ENCODE data around the gene SRCAP. TPM values are rescaled to one million over a fixed set of nuclear protein-coding genes. Genes with fewer than 3 reads are reported as not detected.

The SRCAP gene
- total and polyA plus RNA-seq, 2 donors from 2014 or later: 1.6 to 71.9 TPM

GRCh38 chr16:30755955-30756780, 57.2 kb downstream of the SRCAP start:
- no peak overlapping the region for H3K4me3 ChIP-seq (ENCODE audit: low read length in 3 of 3)
- peaks cover 0 to 14% (median 12%) of the 10 kb centered on the region in 3 donors for H3K36me3 ChIP-seq (ENCODE audit: control insufficient read depth in 2 of 3, insufficient read depth in 3 of 3, low read length in 3 of 3)
- H3K4me1 ChIP-seq (ENCODE audit: control insufficient read depth in 2 of 3, insufficient read depth in 2 of 3, low read depth in 1 of 3, low read length in 3 of 3): peaks cover 0 to 7% (median 0%) of the 10 kb centered on the region in 3 donors
- no peaks in the 10 kb centered on the region for H3K9me3 ChIP-seq (ENCODE audit: control insufficient read depth in 2 of 3, insufficient read depth in 1 of 3, low read length in 3 of 3)
- TF ChIP-seq, protein P1, sequence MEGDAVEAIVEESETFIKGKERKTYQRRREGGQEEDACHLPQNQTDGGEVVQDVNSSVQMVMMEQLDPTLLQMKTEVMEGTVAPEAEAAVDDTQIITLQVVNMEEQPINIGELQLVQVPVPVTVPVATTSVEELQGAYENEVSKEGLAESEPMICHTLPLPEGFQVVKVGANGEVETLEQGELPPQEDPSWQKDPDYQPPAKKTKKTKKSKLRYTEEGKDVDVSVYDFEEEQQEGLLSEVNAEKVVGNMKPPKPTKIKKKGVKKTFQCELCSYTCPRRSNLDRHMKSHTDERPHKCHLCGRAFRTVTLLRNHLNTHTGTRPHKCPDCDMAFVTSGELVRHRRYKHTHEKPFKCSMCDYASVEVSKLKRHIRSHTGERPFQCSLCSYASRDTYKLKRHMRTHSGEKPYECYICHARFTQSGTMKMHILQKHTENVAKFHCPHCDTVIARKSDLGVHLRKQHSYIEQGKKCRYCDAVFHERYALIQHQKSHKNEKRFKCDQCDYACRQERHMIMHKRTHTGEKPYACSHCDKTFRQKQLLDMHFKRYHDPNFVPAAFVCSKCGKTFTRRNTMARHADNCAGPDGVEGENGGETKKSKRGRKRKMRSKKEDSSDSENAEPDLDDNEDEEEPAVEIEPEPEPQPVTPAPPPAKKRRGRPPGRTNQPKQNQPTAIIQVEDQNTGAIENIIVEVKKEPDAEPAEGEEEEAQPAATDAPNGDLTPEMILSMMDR (IDR thresholded peaks at IDR 0.05; ENCODE audit: borderline replicate concordance, extremely low read depth, insufficient read depth): no peak
- H3K9ac ChIP-seq (ENCODE audit: low read length in 3 of 3): no peak overlapping the region
- DNase-seq (peak in 2 of 5 donors; percentile 23 to 49), FAIRE-seq (no peak)
- intact Hi-C loops (cut with DNase I): no loop called here
- no peaks in the 10 kb centered on the region for H3K27me3 ChIP-seq (ENCODE audit: control insufficient read depth, insufficient read depth, low read length)
- no peak overlapping the region for H3K27ac ChIP-seq (ENCODE audit: low read depth in 2 of 2, low read length in 2 of 2)

- intact Hi-C loops (cut with DNase I): no loop called here
- no peak overlapping the region for H3K4me3 ChIP-seq (ENCODE audit: low read length in 3 of 3)
- H3K9me3 ChIP-seq (ENCODE audit: control insufficient read depth in 2 of 3, insufficient read depth in 1 of 3, low read length in 3 of 3): no peaks in the 10 kb centered on the region
- H3K9ac ChIP-seq (ENCODE audit: low read length in 3 of 3): no peak overlapping the region
- H3K4me1 ChIP-seq (ENCODE audit: control insufficient read depth in 2 of 3, insufficient read depth in 2 of 3, low read depth in 1 of 3, low read length in 3 of 3): peaks cover 0 to 7% (median 0%) of the 10 kb centered on the region in 3 donors
- DNase-seq: no peak
- peaks cover 0 to 14% (median 7%) of the 10 kb centered on the region in 3 donors for H3K36me3 ChIP-seq (ENCODE audit: control insufficient read depth in 2 of 3, insufficient read depth in 3 of 3, low read length in 3 of 3)
- no peak for FAIRE-seq
- H3K27ac ChIP-seq (ENCODE audit: low read depth in 2 of 2, low read length in 2 of 2): no peak overlapping the region
- TF ChIP-seq, protein P1 (IDR thresholded peaks at IDR 0.05; ENCODE audit: borderline replicate concordance, extremely low read depth, insufficient read depth): no peak
- H3K27me3 ChIP-seq (ENCODE audit: control insufficient read depth, insufficient read depth, low read length): no peaks in the 10 kb centered on the region
Observed at GRCh38 chr16:30756781-30757100, 57.8 kb downstream of the SRCAP start.

DNA sequence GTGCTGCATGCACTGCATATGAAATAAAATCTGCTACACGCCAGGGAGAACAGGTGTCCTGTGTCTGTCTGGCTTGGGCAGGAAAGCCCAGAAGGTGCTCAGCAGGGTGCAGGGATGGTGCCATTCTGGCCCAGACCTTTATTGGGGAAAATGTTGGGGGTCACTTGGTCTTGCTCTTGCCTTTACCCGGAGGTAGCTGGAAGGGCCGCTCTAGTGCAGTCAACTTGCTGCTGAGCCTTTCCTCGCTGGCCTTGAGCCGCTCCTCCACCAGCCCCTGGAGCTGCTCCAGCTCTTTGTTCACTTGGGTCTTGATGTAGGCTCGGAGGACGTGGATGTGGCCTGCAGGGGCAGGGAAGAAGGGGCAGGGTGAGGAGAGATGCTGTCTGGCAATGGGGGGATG, 58.3 kb downstream of the SRCAP start:
- TF ChIP-seq, protein P1 (IDR thresholded peaks at IDR 0.05; ENCODE audit: borderline replicate concordance, extremely low read depth, insufficient read depth): no peak
- H3K36me3 ChIP-seq (ENCODE audit: control insufficient read depth in 2 of 3, insufficient read depth in 3 of 3, low read length in 3 of 3): peaks cover 0 to 14% (median 7%) of the 10 kb centered on the region in 3 donors
- no peaks in the 10 kb centered on the region for H3K9me3 ChIP-seq (ENCODE audit: control insufficient read depth in 2 of 3, insufficient read depth in 1 of 3, low read length in 3 of 3)
- H3K4me1 ChIP-seq (ENCODE audit: control insufficient read depth in 2 of 3, insufficient read depth in 2 of 3, low read depth in 1 of 3, low read length in 3 of 3): peaks cover 0 to 7% (median 0%) of the 10 kb centered on the region in 3 donors
- intact Hi-C loops (cut with DNase I): no loop called here
- no peak overlapping the region for H3K9ac ChIP-seq (ENCODE audit: low read length in 3 of 3)
- H3K4me3 ChIP-seq (ENCODE audit: low read length in 3 of 3): no peak overlapping the region
- H3K27ac ChIP-seq (ENCODE audit: low read depth in 2 of 2, low read length in 2 of 2): no peak overlapping the region
- FAIRE-seq: no peak
- no peaks in the 10 kb centered on the region for H3K27me3 ChIP-seq (ENCODE audit: control insufficient read depth, insufficient read depth, low read length)
- peak in 1 of 5 donors; percentile 63 for DNase-seq

Data from kidney (tissue), 14 donors.